HepG2 (cell line): ENCODE results near the gene CCSER2.

Experiments used
- BCL3 ChIP-seq: sonication (generic); formaldehyde crosslinking; IDR thresholded peaks from 2 replicates; pipeline ENCODE4 v1.5.1; 2020; ENCODE audit warnings: mild to moderate bottlenecking, missing genetic modification reagents, moderate library complexity
- ELK4 ChIP-seq: sonication (generic); formaldehyde crosslinking; IDR thresholded peaks from 2 replicates; pipeline ENCODE4 v1.9.0; 2021; ENCODE audit warnings: missing genetic modification reagents, borderline replicate concordance
- KAT7 ChIP-seq: IDR thresholded peaks from 2 replicates; pipeline ENCODE4 v1.6.1; 2018; ENCODE audit warnings: borderline replicate concordance, missing compliant biosample characterization
- MXD3 ChIP-seq: IDR thresholded peaks from 2 replicates; pipeline ENCODE4 v1.6.1; 2016; ENCODE audit warnings: mild to moderate bottlenecking, missing biosample characterization, missing genetic modification reagents
- SMARCE1 ChIP-seq: fragments of 450-650 bp; IDR thresholded peaks from 2 replicates; pipeline ENCODE4 v1.6.1; 2017; ENCODE audit warnings: borderline replicate concordance
- ZNF280B ChIP-seq: sonication (generic); formaldehyde crosslinking; IDR thresholded peaks from 2 replicates; pipeline ENCODE4 v1.5.0; 2020; ENCODE audit warnings: missing genetic modification reagents, mild to moderate bottlenecking, borderline replicate concordance
- ZSCAN20 ChIP-seq: sonication (generic); formaldehyde crosslinking; IDR thresholded peaks from 2 replicates; pipeline ENCODE4 v1.4.0; 2020; ENCODE audit warnings: missing genetic modification reagents, mild to moderate bottlenecking, borderline replicate concordance
- TF ChIP-seq, protein P1 (sequence below), 2 experiments: IDR thresholded peaks; 2 replicates each; pipeline ENCODE4 v1.6.1; 2011 to 2012; ENCODE audit warnings: low read length in 2 of 2, borderline replicate concordance in 1 of 2, low read depth in 1 of 2, mild to moderate bottlenecking in 1 of 2, moderate library complexity in 1 of 2
- TF ChIP-seq, protein P2 (sequence below): sonication (generic); formaldehyde crosslinking; IDR thresholded peaks from 2 replicates; pipeline ENCODE4 v1.5.0; 2020; ENCODE audit warnings: mild to moderate bottlenecking, missing genetic modification reagents, moderate library complexity

- no peak for TF ChIP-seq MXD3
- no peak for TF ChIP-seq ELK4 (CRISPR knock-in tag)
- TF ChIP-seq, protein P1, sequence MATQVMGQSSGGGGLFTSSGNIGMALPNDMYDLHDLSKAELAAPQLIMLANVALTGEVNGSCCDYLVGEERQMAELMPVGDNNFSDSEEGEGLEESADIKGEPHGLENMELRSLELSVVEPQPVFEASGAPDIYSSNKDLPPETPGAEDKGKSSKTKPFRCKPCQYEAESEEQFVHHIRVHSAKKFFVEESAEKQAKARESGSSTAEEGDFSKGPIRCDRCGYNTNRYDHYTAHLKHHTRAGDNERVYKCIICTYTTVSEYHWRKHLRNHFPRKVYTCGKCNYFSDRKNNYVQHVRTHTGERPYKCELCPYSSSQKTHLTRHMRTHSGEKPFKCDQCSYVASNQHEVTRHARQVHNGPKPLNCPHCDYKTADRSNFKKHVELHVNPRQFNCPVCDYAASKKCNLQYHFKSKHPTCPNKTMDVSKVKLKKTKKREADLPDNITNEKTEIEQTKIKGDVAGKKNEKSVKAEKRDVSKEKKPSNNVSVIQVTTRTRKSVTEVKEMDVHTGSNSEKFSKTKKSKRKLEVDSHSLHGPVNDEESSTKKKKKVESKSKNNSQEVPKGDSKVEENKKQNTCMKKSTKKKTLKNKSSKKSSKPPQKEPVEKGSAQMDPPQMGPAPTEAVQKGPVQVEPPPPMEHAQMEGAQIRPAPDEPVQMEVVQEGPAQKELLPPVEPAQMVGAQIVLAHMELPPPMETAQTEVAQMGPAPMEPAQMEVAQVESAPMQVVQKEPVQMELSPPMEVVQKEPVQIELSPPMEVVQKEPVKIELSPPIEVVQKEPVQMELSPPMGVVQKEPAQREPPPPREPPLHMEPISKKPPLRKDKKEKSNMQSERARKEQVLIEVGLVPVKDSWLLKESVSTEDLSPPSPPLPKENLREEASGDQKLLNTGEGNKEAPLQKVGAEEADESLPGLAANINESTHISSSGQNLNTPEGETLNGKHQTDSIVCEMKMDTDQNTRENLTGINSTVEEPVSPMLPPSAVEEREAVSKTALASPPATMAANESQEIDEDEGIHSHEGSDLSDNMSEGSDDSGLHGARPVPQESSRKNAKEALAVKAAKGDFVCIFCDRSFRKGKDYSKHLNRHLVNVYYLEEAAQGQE (IDR thresholded peaks at IDR 0.05; ENCODE audit: borderline replicate concordance in 1 of 2, low read depth in 1 of 2, low read length in 2 of 2) = no peak
- TF ChIP-seq SMARCE1 = no peak
- no peak for TF ChIP-seq KAT7 (CRISPR knock-in tag)
- no peak for TF ChIP-seq ZSCAN20 (CRISPR knock-in tag)
- TF ChIP-seq ZNF280B (CRISPR knock-in tag) = no peak
- TF ChIP-seq BCL3 (CRISPR knock-in tag) = no peak
- TF ChIP-seq, protein P2, sequence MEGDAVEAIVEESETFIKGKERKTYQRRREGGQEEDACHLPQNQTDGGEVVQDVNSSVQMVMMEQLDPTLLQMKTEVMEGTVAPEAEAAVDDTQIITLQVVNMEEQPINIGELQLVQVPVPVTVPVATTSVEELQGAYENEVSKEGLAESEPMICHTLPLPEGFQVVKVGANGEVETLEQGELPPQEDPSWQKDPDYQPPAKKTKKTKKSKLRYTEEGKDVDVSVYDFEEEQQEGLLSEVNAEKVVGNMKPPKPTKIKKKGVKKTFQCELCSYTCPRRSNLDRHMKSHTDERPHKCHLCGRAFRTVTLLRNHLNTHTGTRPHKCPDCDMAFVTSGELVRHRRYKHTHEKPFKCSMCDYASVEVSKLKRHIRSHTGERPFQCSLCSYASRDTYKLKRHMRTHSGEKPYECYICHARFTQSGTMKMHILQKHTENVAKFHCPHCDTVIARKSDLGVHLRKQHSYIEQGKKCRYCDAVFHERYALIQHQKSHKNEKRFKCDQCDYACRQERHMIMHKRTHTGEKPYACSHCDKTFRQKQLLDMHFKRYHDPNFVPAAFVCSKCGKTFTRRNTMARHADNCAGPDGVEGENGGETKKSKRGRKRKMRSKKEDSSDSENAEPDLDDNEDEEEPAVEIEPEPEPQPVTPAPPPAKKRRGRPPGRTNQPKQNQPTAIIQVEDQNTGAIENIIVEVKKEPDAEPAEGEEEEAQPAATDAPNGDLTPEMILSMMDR (CRISPR knock-in tag) = no peak
Observed at GRCh38 chr10:84337199-84337598, 8.8 kb downstream of the CCSER2 start.
